ENCODE data around the gene COL4A1. TPM values are rescaled to one million over a fixed set of nuclear protein-coding genes. Genes with fewer than 3 reads are reported as not detected.

The COL4A1 gene
- total RNA-seq, 2 donors from 2014 or later: 80.4 to 253 TPM

- 81 to 83% methylated on average over 20 of the region's 20 CpGs for WGBS, 2 donors
- no peak for TF ChIP-seq POLR2A (IDR thresholded peaks at IDR 0.05)
- TF ChIP-seq CTCF (IDR thresholded peaks at IDR 0.05): no peak
- Histone ChIP-seq H3K9me3 (peaks cover 0 to 10% (median 0%) of the 10 kb centered on the region in 3 donors), H3K36me3 (replicated peaks in 1 of 2; ENCODE audit: insufficient read depth in 1 of 2, low read depth in 2 of 2) (no peaks in the 10 kb centered on the region), H3K27ac (no peak overlapping the region), H3K27me3 (no peaks in the 10 kb centered on the region), H3K4me1 (no peaks in the 10 kb centered on the region), H3K4me3 (no peak overlapping the region)
- DNase-seq (no peak), ATAC-seq (no peak)
- intact Hi-C loops (cut with DNase I): no loop called here
Observed at GRCh38 chr13:110170020-110170790, 136.8 kb downstream of the COL4A1 start.

- WGBS, 2 donors: 33 to 42% methylated on average over 4 of the region's 4 CpGs
- H3K4me3 ChIP-seq: no peak overlapping the region
- H3K36me3 ChIP-seq (replicated peaks in 1 of 2; ENCODE audit: insufficient read depth in 1 of 2, low read depth in 2 of 2): no peaks in the 10 kb centered on the region
- DNase-seq (no peak), ATAC-seq (no peak)
- TF ChIP-seq CTCF (IDR thresholded peaks at IDR 0.05) (no peak), POLR2A (IDR thresholded peaks at IDR 0.05) (no peak)
- no peaks in the 10 kb centered on the region for H3K27me3 ChIP-seq
- H3K9me3 ChIP-seq: peaks cover 0 to 10% (median 0%) of the 10 kb centered on the region in 3 donors
- H3K27ac ChIP-seq: no peak overlapping the region
- intact Hi-C loops (cut with DNase I): no loop called here
- no peaks in the 10 kb centered on the region for H3K4me1 ChIP-seq
Observed at GRCh38 chr13:110168999-110169933, 137.7 kb downstream of the COL4A1 start.

- Histone ChIP-seq H3K27ac (no peak overlapping the region), H3K9me3 (no peaks in the 10 kb centered on the region), H3K4me3 (no peak overlapping the region), H3K36me3 (replicated peaks in 1 of 2; ENCODE audit: insufficient read depth in 1 of 2, low read depth in 2 of 2) (no peaks in the 10 kb centered on the region), H3K27me3 (no peaks in the 10 kb centered on the region), H3K4me1 (no peaks in the 10 kb centered on the region)
- DNase-seq (no peak), ATAC-seq (no peak)
- no peak for TF ChIP-seq CTCF (IDR thresholded peaks at IDR 0.05)
- intact Hi-C loops (cut with DNase I): no loop called here
- WGBS, 2 donors: 60 to 64% methylated on average over 4 of the region's 4 CpGs
Observed at GRCh38 chr13:110166598-110166997, 140.4 kb downstream of the COL4A1 start.

- Histone ChIP-seq H3K4me3 (no peak overlapping the region), H3K36me3 (replicated peaks in 1 of 2; ENCODE audit: insufficient read depth in 1 of 2, low read depth in 2 of 2) (no peaks in the 10 kb centered on the region), H3K4me1 (no peaks in the 10 kb centered on the region), H3K9me3 (no peaks in the 10 kb centered on the region), H3K27me3 (no peaks in the 10 kb centered on the region), H3K27ac (no peak overlapping the region)
- intact Hi-C loops (cut with DNase I): no loop called here
- no peak for ATAC-seq
- TF ChIP-seq CTCF (IDR thresholded peaks at IDR 0.05) (no peak), POLR2A (IDR thresholded peaks at IDR 0.05) (no peak)
- no peak for DNase-seq
- 73 to 74% methylated on average over 8 of the region's 8 CpGs for WGBS, 2 donors
Observed at GRCh38 chr13:110164706-110165105, 142.3 kb downstream of the COL4A1 start.
